ENCODE data around the gene SLC25A33.

The SLC25A33 gene

DNA sequence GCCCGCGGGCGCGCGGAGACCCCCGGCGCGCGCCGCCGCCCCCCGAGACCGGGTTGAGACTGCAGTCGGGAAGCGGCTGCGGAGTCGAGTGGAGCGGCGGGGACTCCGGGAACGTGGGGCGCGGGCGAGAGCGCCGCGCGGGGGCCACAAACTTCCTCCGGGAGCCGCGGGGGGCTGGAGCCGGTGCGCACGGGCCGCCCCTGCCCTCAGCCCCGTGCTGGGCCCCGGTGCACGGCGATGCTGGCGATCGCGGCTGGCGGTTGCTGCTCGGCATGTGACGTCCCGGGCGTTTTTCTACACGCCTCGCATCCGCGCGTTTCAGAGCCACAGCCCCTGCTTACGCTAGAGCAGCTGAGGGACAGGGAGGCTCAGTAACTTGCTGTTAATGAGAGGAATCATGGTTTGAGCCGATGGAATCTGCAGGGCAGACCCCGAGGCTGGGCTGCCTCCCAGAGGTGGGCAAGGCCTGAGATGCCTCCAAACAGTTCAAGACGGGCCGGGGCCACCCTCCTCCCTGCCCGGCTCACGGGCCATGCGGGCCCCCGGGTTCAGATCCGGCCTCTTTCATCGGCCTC, 50.0 kb downstream of the SLC25A33 start:
- Histone ChIP-seq H3K27me3 (no peaks in the 10 kb centered on the region), H3K9me3 (no peaks in the 10 kb centered on the region), H3K4me1 (peaks cover 29% of the 10 kb centered on the region), H3K4me3 (ENCODE audit: low read depth, low read length) (peak overlapping the region; percentile 67), H3K36me3 (peaks cover 3% of the 10 kb centered on the region; the same call in 1 of the 2 replicates)
- DNase-seq, result no peak
- TF ChIP-seq, protein P1, sequence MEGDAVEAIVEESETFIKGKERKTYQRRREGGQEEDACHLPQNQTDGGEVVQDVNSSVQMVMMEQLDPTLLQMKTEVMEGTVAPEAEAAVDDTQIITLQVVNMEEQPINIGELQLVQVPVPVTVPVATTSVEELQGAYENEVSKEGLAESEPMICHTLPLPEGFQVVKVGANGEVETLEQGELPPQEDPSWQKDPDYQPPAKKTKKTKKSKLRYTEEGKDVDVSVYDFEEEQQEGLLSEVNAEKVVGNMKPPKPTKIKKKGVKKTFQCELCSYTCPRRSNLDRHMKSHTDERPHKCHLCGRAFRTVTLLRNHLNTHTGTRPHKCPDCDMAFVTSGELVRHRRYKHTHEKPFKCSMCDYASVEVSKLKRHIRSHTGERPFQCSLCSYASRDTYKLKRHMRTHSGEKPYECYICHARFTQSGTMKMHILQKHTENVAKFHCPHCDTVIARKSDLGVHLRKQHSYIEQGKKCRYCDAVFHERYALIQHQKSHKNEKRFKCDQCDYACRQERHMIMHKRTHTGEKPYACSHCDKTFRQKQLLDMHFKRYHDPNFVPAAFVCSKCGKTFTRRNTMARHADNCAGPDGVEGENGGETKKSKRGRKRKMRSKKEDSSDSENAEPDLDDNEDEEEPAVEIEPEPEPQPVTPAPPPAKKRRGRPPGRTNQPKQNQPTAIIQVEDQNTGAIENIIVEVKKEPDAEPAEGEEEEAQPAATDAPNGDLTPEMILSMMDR (IDR thresholded peaks at IDR 0.05; ENCODE audit: low read depth, low read length), result no peak

DNA sequence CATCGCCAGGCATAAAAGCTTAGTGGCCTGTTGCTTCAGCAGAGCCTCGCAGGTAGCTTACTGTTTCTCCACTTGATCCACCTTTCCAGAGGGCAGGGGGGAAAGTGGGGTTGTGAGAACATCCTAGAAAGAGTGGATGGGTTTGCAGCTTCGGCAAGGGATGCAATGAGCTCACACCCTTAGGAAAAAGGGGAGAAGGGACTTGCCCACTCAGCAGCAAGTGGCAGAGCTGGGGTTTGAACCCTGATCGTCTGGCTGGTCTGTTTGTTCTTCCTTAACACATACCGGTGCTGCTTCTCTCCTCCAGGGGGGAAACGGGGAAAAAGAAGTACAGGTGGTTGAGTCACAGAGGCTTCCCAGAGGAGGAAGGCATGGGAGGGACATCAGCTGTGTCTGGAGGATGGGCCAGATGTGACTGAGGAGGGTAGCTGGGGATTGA, 50.5 kb downstream of the SLC25A33 start:
- DNase-seq, result no peak

DNA sequence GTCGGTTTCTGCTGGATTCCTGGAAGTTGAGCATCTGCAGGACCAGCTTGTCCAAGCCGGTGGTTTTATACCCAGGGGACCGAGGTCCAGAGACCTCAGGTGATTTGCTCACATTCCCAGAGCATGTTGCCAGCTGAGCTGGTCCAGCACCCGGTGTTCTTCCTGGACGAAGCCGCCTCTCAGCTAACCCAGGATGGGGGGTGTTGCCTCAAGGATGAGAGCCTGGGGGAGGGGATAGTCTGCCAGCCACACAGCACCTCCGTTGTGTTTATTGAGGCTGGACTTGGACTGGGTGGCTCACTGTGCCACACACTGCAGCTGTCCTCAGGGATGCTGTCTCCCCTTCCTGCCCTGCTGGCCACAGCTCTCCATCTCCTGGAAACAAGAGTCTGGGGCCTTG, 50.9 kb downstream of the SLC25A33 start:
- H3K4me3 ChIP-seq (ENCODE audit: low read depth, low read length), result peak overlapping the region; percentile 67
- H3K27me3 ChIP-seq, result no peaks in the 10 kb centered on the region
- H3K36me3 ChIP-seq, result peaks cover 3% of the 10 kb centered on the region; the same call in 1 of the 2 replicates
- TF ChIP-seq, protein P1 (IDR thresholded peaks at IDR 0.05; ENCODE audit: low read depth, low read length), result no peak
- DNase-seq, result no peak
- peaks cover 37% of the 10 kb centered on the region for H3K4me1 ChIP-seq
- no peaks in the 10 kb centered on the region for H3K9me3 ChIP-seq

More for the DNA sequence above, 50.5 kb downstream of the SLC25A33 start:
- H3K4me1 ChIP-seq, result peaks cover 34% of the 10 kb centered on the region
- H3K9me3 ChIP-seq, result no peaks in the 10 kb centered on the region
- peaks cover 3% of the 10 kb centered on the region; the same call in 1 of the 2 replicates for H3K36me3 ChIP-seq
- TF ChIP-seq, protein P1 (IDR thresholded peaks at IDR 0.05; ENCODE audit: low read depth, low read length), result no peak
- H3K4me3 ChIP-seq (ENCODE audit: low read depth, low read length), result peak overlapping the region; percentile 67
- H3K27me3 ChIP-seq, result no peaks in the 10 kb centered on the region

DNA sequence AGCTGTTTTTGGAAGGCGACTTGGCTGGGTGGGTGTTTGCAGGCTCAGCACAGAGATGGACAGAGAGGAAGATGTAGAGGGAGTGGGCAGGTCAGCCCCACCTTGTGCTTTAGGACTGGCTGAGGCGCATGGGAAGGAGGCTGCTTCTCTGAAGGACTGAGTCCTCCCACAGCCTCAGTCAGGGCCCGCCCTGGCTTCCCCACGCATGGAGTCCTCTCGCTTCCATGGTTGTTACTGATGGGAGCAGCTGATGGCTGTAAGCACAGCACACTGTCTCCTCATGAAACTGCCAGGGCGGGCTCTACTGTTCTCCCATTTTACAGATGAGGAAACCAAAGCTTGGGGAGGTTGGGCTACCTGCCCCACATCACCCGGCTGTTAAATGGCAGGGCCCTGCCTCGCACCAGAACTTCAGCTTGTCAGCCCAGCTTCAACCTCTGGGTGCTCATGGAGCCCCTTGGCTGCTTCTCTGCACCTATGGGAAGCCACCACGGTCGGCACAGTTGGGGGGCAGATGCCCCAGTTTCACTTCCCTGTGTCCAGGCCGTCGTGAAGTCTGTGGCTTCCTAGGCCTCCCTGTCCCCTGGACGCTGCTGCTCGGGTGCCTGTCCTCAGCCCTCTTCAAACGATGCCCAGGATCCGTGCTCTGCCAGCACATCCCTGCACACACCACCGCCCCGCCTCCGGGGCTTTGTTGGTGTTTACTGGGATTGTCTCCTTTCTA, 51.8 kb downstream of the SLC25A33 start:
- Histone ChIP-seq H3K4me1 (peaks cover 43% of the 10 kb centered on the region), H3K9me3 (no peaks in the 10 kb centered on the region), H3K4me3 (ENCODE audit: low read depth, low read length) (peak overlapping the region; percentile 19), H3K27me3 (no peaks in the 10 kb centered on the region), H3K36me3 (peaks cover 3% of the 10 kb centered on the region; the same call in 1 of the 2 replicates)
- no peak for DNase-seq
- TF ChIP-seq, protein P1 (IDR thresholded peaks at IDR 0.05; ENCODE audit: low read depth, low read length), result no peak

DNA sequence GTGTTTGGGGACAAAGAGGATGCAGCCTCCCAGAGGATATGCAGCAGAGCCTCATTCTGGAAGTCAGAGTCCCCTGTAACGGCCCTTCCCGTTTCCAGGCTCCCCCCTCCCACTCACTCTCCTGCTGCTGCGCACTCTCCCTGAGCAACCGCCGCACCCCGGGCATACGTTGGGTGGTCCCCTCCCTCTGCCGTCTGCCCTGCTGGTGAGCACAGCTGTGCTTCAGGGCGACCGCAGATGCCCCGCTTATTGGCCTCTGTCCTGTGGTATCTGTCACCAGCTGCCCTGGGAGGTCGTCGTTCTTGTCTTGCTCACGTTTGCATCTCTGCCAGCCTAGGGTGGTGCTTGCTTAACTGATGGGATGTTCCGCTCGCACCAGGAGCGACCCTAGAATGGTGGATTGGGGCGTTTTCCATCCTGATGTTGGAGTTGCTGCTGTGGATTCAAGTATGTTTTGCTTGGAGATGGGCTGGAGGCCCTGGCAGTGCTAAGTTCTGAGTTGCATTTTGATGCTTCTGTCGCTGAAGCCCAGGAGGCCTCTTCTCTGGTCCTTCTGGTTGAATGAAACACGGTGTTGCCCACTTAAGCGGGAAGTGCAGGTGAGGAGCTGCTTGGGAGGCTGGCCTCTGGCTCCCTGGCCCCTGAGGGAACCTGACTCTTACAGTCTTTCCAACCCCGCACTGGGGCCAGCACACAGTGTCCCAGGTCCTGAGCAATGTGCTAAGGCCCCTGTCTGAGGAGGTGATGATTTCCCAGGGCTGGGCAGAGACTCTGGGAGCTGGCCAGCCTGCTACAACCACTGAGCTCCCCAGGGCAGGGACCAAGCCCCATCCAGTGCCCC, 52.6 kb downstream of the SLC25A33 start:
- DNase-seq, result peak; percentile 43
- H3K36me3 ChIP-seq, result peaks cover 5% of the 10 kb centered on the region
- H3K27me3 ChIP-seq, result no peaks in the 10 kb centered on the region
- TF ChIP-seq, protein P1 (IDR thresholded peaks at IDR 0.05; ENCODE audit: low read depth, low read length), result no peak
- no peaks in the 10 kb centered on the region for H3K9me3 ChIP-seq
- peaks cover 51% of the 10 kb centered on the region for H3K4me1 ChIP-seq
- H3K4me3 ChIP-seq (ENCODE audit: low read depth, low read length), result peak overlapping the region; percentile 19
